K562 (cell line): ENCODE data around the gene CST3. TPM values are rescaled to one million over a fixed set of nuclear protein-coding genes. Genes with fewer than 3 reads are reported as not detected.

ENCODE experiments used
- ATAC-seq: fragments of 200-7000 bp; cut with Tn5 transposase; 3 replicates; pipeline ENCODE4 v1.9.1; 2020; ENCODE audit warnings: moderate library complexity
- BruUV-seq: library from RNA; stranded (reverse); fragments of 400-500 nt; replicated peaks from 2 replicates; lab custom pipeline; 2021; lab: Mats Ljungman, UMichigan
- CTCF ChIA-PET: fragments of 300-600 bp; formaldehyde crosslinking; extraction: SDS; loops from one replicate; lab custom pipeline; 2021; ENCODE audit warnings: low intra/inter-chr PET ratio; lab: Yijun Ruan, JAX
- POLR2A ChIA-PET: fragments of 300-600, 350-650 bp; sonication (Branson Sonifier 250); formaldehyde crosslinking; extraction: SDS; loops from one replicate; lab custom pipeline; 2021; ENCODE audit warnings: antibody characterized with exemption, inconsistent platforms; lab: Yijun Ruan, JAX
- DNase-seq, 4 experiments: peaks; one replicate each; pipeline versions ENCODE4 v3.0.0 to v3.0.0-alpha.2; 2011 to 2018; ENCODE audit warnings: low spot score in 3 of 4, mixed read lengths in 3 of 4; ENCODE audit errors: extremely low read depth in 1 of 4
- FAIRE-seq: peaks from 2 replicates; lab custom pipeline; 2011; peaks lifted over from hg19 to GRCh38; lab: Jason Lieb, UNC
- H2AFZ ChIP-seq: 2 replicates; pipeline ENCODE4 v1.6.0; 2011; ENCODE audit warnings: low read depth, low read length, control low read depth, inconsistent platforms
- H3K27ac ChIP-seq: fragments of 200-600 bp; 3 replicates; pipeline ENCODE4 v1.8.0; 2011; ENCODE audit warnings: low read depth, mild to moderate bottlenecking, control low read depth, inconsistent platforms, low read length, moderate library complexity, mixed read lengths; ENCODE audit errors: extremely low read depth
- H3K27me3 ChIP-seq, 2 experiments: fragments of 300-600 bp in 1 of 2; 2 replicates in 1 of 2; 3 replicates in 1 of 2; pipeline versions ENCODE4 v1.6.0 to v1.8.0; 2011; ENCODE audit warnings: inconsistent platforms in 2 of 2, low read length in 2 of 2, mild to moderate bottlenecking in 1 of 2, mixed read lengths in 1 of 2, moderate library complexity in 1 of 2; ENCODE audit not compliant: control insufficient read depth in 2 of 2, insufficient read depth in 2 of 2
- H3K36me3 ChIP-seq: fragments of 300-600 bp; 3 replicates; pipeline ENCODE4 v1.8.0; 2011; ENCODE audit warnings: mild to moderate bottlenecking, low read length, inconsistent platforms; ENCODE audit not compliant: control insufficient read depth, insufficient read depth
- H3K4me1 ChIP-seq, 2 experiments: fragments of 200-600 bp in 1 of 2; replicated peaks in 1 of 2; 2 replicates in 1 of 2; 3 replicates in 1 of 2; pipeline versions ENCODE4 v1.5.1 to v1.8.0; 2011; ENCODE audit warnings: inconsistent platforms in 2 of 2, low read length in 2 of 2, mild to moderate bottlenecking in 1 of 2, mixed read lengths in 1 of 2, moderate library complexity in 1 of 2; ENCODE audit not compliant: control insufficient read depth in 2 of 2, insufficient read depth in 2 of 2
- H3K4me2 ChIP-seq: 2 replicates; pipeline ENCODE4 v1.6.1; 2011; ENCODE audit warnings: low read length, control low read depth, inconsistent platforms, mixed read lengths; ENCODE audit not compliant: insufficient read depth
- H3K4me3 ChIP-seq: fragments of 200-600 bp; sonication (generic), shearing (Covaris generic); 2 replicates; pipeline ENCODE4 v1.5.1; 2016; ENCODE audit warnings: control low read depth, inconsistent platforms
- H3K79me2 ChIP-seq: fragments of 200-600 bp; 3 replicates; pipeline ENCODE4 v1.8.0; 2011; ENCODE audit warnings: low read length, inconsistent platforms; ENCODE audit not compliant: control insufficient read depth, insufficient read depth
- H3K9ac ChIP-seq, 2 experiments: 2 replicates each; pipeline versions ENCODE4 v1.6.0 to v1.6.1; 2011; ENCODE audit warnings: low read depth in 2 of 2, low read length in 2 of 2, control low read depth in 1 of 2, inconsistent platforms in 1 of 2, mild to moderate bottlenecking in 1 of 2, mixed read lengths in 1 of 2; ENCODE audit not compliant: insufficient read depth in 1 of 2
- H3K9me1 ChIP-seq: one replicate; pipeline ENCODE4 v1.6.0; 2011; ENCODE audit warnings: inconsistent platforms, mild to moderate bottlenecking, low read length, moderate library complexity; ENCODE audit not compliant: control insufficient read depth, insufficient read depth
- H3K9me3 ChIP-seq: replicated peaks from 2 replicates; pipeline ENCODE4 v1.5.1; 2011; ENCODE audit warnings: low read depth, low read length, inconsistent platforms; ENCODE audit not compliant: control insufficient read depth, insufficient read depth
- H4K20me1 ChIP-seq: replicated peaks from 2 replicates; pipeline ENCODE4 v1.6.1; 2011; ENCODE audit warnings: low read length, inconsistent platforms, mixed read lengths; ENCODE audit not compliant: control insufficient read depth, insufficient read depth
- COPS2 ChIP-seq: fragments of 450-650 bp; conservative IDR thresholded peaks from 2 replicates; pipeline ENCODE4 v1.6.1; 2016; ENCODE audit warnings: mild to moderate bottlenecking, moderate library complexity
- ILK ChIP-seq: fragments of 450-650 bp; IDR thresholded peaks from 2 replicates; pipeline ENCODE4 v1.6.1; 2016; ENCODE audit warnings: missing genetic modification characterization, low read depth, mild to moderate bottlenecking, missing compliant biosample characterization, moderate library complexity, borderline replicate concordance
- NRF1 ChIP-seq, 2 experiments: fragments of 450-650 bp; IDR thresholded peaks in 1 of 2; conservative IDR thresholded peaks in 1 of 2; 2 replicates each; pipeline ENCODE4 v1.6.1; 2014; ENCODE audit warnings: mild to moderate bottlenecking in 2 of 2
- PHF20 ChIP-seq: fragments of 450-650 bp; IDR thresholded peaks from 2 replicates; pipeline ENCODE4 v1.6.1; 2018; ENCODE audit not compliant: partially characterized antibody
- RBM22 ChIP-seq: fragments of 200-400 bp; formaldehyde crosslinking; IDR thresholded peaks from 2 replicates; pipeline ENCODE4 v1.6.1; 2018; ENCODE audit warnings: low read length, low read depth; ENCODE audit not compliant: poor library complexity, severe bottlenecking
- RFX7 ChIP-seq: fragments of 250-450 bp; sonication (Bioruptor Pico); IDR thresholded peaks from 2 replicates; pipeline ENCODE4 v1.5.1; 2021; ENCODE audit warnings: mild to moderate bottlenecking
- U2AF2 ChIP-seq: fragments of 200-400 bp; formaldehyde crosslinking; optimal IDR thresholded peaks from 2 replicates; pipeline ENCODE3; 2017; ENCODE audit warnings: low read depth, mild to moderate bottlenecking, low read length
- ZBTB1 ChIP-seq: sonication (generic); formaldehyde crosslinking; IDR thresholded peaks from 2 replicates; pipeline ENCODE4 v1.8.1; 2023; ENCODE audit warnings: missing genetic modification reagents, low read depth, mild to moderate bottlenecking, borderline replicate concordance
- WGBS: fragments of 100-300 bp; shearing (Covaris generic); methylation state at CpG from one replicate; pipeline ENCODE4 v1.1.6; 2016; ENCODE audit warnings: low coverage, mixed read lengths; ENCODE audit not compliant: insufficient coverage; ENCODE audit errors: missing lambda C conversion rate; 5-methylcytosine and 5-hydroxymethylcytosine counted together
- in situ Hi-C: fragments of 300-500 bp; cut with MboI; formaldehyde crosslinking; loops from 4 replicates; pipeline ENCODE4 v1.15.0; 2018; ENCODE audit warnings: inconsistent platforms, mixed read lengths
- intact Hi-C: fragments of 100-400 bp; cut with micrococcal nuclease; formaldehyde crosslinking; loops from 2 replicates; pipeline ENCODE4 v1.14.2; 2022
- polyA plus RNA-seq, 8 experiments: library from polyadenylated mRNA; depleted of rRNA in 4 of 8; stranded (reverse) in 5 of 8; unstranded in 3 of 8; fragments of >200 nt; fragmentation: Nextera tagmentation in 2 of 8; fragmentation: Illumina TruSeq in 1 of 8; extraction: Ambion mirVana in 2 of 8; extraction: Trizol in 1 of 8; gene quantifications; 2 replicates each; pipeline versions ENCODE4 v1.2.1 to v1.2.3, GENCODE V29; 2011 to 2014; ENCODE audit warnings: inconsistent platforms in 1 of 8, missing spikeins in 1 of 8
- total RNA-seq, 7 experiments: library from RNA; depleted of rRNA in 6 of 7; stranded (reverse); fragments of >200 nt in 6 of 7; fragmentation: Illumina TruSeq in 2 of 7; extraction: Trizol in 2 of 7; gene quantifications; 2 replicates each; pipeline versions ENCODE4 v1.2.1 to v1.2.3, GENCODE V29; 2011 to 2021; ENCODE audit warnings: low replicate concordance in 1 of 7
- TF ChIP-seq, protein P1 (sequence below): fragments of 250-450 bp; sonication (Bioruptor Pico); IDR thresholded peaks from 2 replicates; pipeline ENCODE4 v1.5.0; 2022; ENCODE audit warnings: mild to moderate bottlenecking
- TF ChIP-seq, protein P2 (sequence below), 2 experiments: fragments of 200-800 bp in 1 of 2; sonication (Bioruptor generic) in 1 of 2; sonication (generic) in 1 of 2; formaldehyde crosslinking in 1 of 2; IDR thresholded peaks in 1 of 2; conservative IDR thresholded peaks in 1 of 2; 2 replicates each; pipeline versions ENCODE4 v1.5.0 to v1.6.1; 2016 to 2020; ENCODE audit warnings: missing compliant biosample characterization in 1 of 2, missing genetic modification characterization in 1 of 2, missing genetic modification reagents in 1 of 2
- TF ChIP-seq, protein P3 (sequence below): sonication (generic); formaldehyde crosslinking; IDR thresholded peaks from 2 replicates; pipeline ENCODE4 v1.8.1; 2023; ENCODE audit warnings: mild to moderate bottlenecking, missing genetic modification reagents

Gene CST3
- total and polyA plus RNA-seq, 9 of the 15 experiments (the other 6 are each of a cell fraction or from before 2014, with no cell fraction given): 8.7 to 113 (median 48.5) TPM

DNA sequence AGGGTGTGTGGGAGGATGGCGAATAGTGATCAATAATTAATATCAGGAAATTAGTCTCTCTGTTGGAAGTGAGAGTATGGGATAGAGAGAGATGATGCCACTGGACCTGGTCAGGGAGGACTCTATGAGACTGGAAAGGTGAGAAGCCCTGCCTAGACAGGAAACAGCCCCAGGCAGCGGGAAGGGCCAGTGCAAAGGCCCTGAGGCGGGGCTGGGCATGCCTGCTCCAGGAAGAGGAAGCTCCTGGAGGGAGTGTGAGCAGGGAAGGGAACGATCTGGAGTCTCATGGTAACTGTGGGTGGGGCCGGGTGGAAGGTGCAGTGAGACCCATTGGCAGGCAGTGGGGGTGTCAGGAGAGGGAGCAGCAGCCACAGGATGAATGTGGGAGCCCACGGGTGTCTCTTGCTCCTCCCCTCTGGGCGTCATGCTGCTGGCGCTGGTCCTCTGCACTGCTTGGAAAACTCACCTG lies 1.8 kb upstream of the CST3 start (continued):
- TF ChIP-seq, protein P1, sequence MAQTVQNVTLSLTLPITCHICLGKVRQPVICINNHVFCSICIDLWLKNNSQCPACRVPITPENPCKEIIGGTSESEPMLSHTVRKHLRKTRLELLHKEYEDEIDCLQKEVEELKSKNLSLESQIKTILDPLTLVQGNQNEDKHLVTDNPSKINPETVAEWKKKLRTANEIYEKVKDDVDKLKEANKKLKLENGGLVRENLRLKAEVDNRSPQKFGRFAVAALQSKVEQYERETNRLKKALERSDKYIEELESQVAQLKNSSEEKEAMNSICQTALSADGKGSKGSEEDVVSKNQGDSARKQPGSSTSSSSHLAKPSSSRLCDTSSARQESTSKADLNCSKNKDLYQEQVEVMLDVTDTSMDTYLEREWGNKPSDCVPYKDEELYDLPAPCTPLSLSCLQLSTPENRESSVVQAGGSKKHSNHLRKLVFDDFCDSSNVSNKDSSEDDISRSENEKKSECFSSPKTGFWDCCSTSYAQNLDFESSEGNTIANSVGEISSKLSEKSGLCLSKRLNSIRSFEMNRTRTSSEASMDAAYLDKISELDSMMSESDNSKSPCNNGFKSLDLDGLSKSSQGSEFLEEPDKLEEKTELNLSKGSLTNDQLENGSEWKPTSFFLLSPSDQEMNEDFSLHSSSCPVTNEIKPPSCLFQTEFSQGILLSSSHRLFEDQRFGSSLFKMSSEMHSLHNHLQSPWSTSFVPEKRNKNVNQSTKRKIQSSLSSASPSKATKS (CRISPR knock-in tag): no peak
- no peak for TF ChIP-seq U2AF2
- no peak for TF ChIP-seq ZBTB1 (CRISPR knock-in tag)
- no peak for TF ChIP-seq ILK (tag)

DNA sequence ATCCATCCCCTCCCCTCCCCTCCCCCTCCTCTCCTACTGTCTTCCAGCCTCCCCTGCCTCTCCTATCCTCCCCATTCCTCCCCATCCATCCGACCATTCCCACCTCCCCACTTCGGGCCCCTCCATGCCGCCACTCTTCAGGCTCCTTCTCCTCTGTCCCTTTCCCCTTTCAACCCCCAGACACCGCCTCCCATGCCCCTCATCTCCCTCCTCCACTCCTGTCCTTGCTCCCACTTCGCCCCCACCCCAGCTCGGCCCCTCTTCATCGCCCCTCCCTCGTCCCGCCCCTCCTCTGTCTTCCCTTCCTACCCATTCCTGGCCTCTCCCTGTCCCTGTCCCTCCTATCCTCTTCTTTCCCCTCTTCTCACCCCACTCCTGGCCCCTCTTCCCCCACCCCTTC lies 554 bp upstream of the CST3 start:
- no peaks in the 10 kb centered on the region for H3K9me3 ChIP-seq
- no TSS peak for BruUV-seq
- H3K9ac ChIP-seq: no peak overlapping the region
- CTCF ChIA-PET: no interaction called here
- DNase-seq: no peak
- H3K9me1 ChIP-seq: no peaks in the 10 kb centered on the region
- H3K4me2 ChIP-seq: no peak overlapping the region
- in situ Hi-C loops (no loop called here), intact Hi-C loops (no loop called here)
- peaks cover 12% of the 10 kb centered on the region; the same call in 1 of the 3 replicates for H3K36me3 ChIP-seq
- FAIRE-seq: no peak
- no peak for ATAC-seq
- WGBS: no CpG with 5 or more reads among the region's 9 CpGs
- no peaks in the 10 kb centered on the region for H3K27me3 ChIP-seq
- H3K27ac ChIP-seq: no peak overlapping the region
- no peak overlapping the region for H3K4me3 ChIP-seq
- H2AFZ ChIP-seq: no peak overlapping the region
- H3K4me1 ChIP-seq: peaks cover 6 to 21% of the 10 kb centered on the region in 2 experiments; a peak in 4 of 5 replicates
- H4K20me1 ChIP-seq: no peaks in the 10 kb centered on the region
- peaks cover 16% of the 10 kb centered on the region for H3K79me2 ChIP-seq
- POLR2A ChIA-PET: interaction anchor here (1.4 to 2.7 kb wide), 3 partner anchors 10 to 23 kb away, joined by 4 to 11 read pairs (median 4); no protein-coding TSS in a partner anchor
- TF ChIP-seq NRF1 (conservative IDR thresholded peaks at IDR 0.05 in 1 of 2, IDR thresholded peaks at IDR 0.05 in 1 of 2): no peak
- TF ChIP-seq COPS2: no peak
- no peak for TF ChIP-seq RBM22
- no peak for TF ChIP-seq RFX7
- TF ChIP-seq, protein P2, sequence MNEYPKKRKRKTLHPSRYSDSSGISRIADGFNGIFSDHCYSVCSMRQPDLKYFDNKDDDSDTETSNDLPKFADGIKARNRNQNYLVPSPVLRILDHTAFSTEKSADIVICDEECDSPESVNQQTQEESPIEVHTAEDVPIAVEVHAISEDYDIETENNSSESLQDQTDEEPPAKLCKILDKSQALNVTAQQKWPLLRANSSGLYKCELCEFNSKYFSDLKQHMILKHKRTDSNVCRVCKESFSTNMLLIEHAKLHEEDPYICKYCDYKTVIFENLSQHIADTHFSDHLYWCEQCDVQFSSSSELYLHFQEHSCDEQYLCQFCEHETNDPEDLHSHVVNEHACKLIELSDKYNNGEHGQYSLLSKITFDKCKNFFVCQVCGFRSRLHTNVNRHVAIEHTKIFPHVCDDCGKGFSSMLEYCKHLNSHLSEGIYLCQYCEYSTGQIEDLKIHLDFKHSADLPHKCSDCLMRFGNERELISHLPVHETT (CRISPR knock-in tag; conservative IDR thresholded peaks at IDR 0.05 in 1 of 2, IDR thresholded peaks at IDR 0.05 in 1 of 2): no peak
- TF ChIP-seq, protein P3, sequence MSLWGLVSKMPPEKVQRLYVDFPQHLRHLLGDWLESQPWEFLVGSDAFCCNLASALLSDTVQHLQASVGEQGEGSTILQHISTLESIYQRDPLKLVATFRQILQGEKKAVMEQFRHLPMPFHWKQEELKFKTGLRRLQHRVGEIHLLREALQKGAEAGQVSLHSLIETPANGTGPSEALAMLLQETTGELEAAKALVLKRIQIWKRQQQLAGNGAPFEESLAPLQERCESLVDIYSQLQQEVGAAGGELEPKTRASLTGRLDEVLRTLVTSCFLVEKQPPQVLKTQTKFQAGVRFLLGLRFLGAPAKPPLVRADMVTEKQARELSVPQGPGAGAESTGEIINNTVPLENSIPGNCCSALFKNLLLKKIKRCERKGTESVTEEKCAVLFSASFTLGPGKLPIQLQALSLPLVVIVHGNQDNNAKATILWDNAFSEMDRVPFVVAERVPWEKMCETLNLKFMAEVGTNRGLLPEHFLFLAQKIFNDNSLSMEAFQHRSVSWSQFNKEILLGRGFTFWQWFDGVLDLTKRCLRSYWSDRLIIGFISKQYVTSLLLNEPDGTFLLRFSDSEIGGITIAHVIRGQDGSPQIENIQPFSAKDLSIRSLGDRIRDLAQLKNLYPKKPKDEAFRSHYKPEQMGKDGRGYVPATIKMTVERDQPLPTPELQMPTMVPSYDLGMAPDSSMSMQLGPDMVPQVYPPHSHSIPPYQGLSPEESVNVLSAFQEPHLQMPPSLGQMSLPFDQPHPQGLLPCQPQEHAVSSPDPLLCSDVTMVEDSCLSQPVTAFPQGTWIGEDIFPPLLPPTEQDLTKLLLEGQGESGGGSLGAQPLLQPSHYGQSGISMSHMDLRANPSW (CRISPR knock-in tag): no peak
- TF ChIP-seq, protein P1 (CRISPR knock-in tag): no peak
- no peak for TF ChIP-seq PHF20
